NT2/D1 (cell line): ENCODE results near the gene MEDAG.

Experiments used
- DNase-seq: peaks from one replicate; pipeline ENCODE4 v3.0.0-alpha.2; 2011; ENCODE audit warnings: low read depth, low spot score
- H3K27me3 ChIP-seq: 2 replicates; pipeline ENCODE4 v1.6.0; 2011; ENCODE audit warnings: mild to moderate bottlenecking; ENCODE audit not compliant: insufficient read length, insufficient read depth
- H3K36me3 ChIP-seq: 2 replicates; pipeline ENCODE4 v1.6.1; 2011; ENCODE audit warnings: mild to moderate bottlenecking, low read length, mixed read lengths; ENCODE audit not compliant: insufficient read depth, insufficient read length
- H3K4me1 ChIP-seq: 2 replicates; pipeline ENCODE4 v1.5.1; 2011; ENCODE audit not compliant: insufficient read depth, insufficient read length
- H3K4me3 ChIP-seq: 2 replicates; pipeline ENCODE4 v1.5.1; 2011; ENCODE audit warnings: low read depth; ENCODE audit not compliant: insufficient read length
- H3K9ac ChIP-seq: 2 replicates; pipeline ENCODE4 v1.6.0; 2011; ENCODE audit warnings: low read depth; ENCODE audit not compliant: insufficient read length
- H3K9me3 ChIP-seq: 2 replicates; pipeline ENCODE4 v1.5.1; 2011; ENCODE audit warnings: mild to moderate bottlenecking, low read length; ENCODE audit not compliant: insufficient read depth
- SUZ12 ChIP-seq: IDR thresholded peaks from 2 replicates; pipeline ENCODE4 v1.6.1; 2011; ENCODE audit not compliant: insufficient read length, insufficient read depth; ENCODE audit errors: extremely low read depth
- YY1 ChIP-seq: IDR thresholded peaks from 2 replicates; pipeline ENCODE4 v1.6.1; 2011; ENCODE audit not compliant: insufficient read length, insufficient read depth
- ZNF274 ChIP-seq: IDR thresholded peaks from 2 replicates; pipeline ENCODE4 v1.6.1; 2011; ENCODE audit warnings: mild to moderate bottlenecking, low read depth, low read length

Gene MEDAG

GRCh38 chr13:30908416-30908980 is 2.4 kb downstream of the MEDAG start:
- Histone ChIP-seq H3K27me3 (peaks cover 24% of the 10 kb centered on the region), H3K36me3 (no peaks in the 10 kb centered on the region), H3K9me3 (no peaks in the 10 kb centered on the region), H3K4me1 (no peaks in the 10 kb centered on the region), H3K9ac (no peak overlapping the region), H3K4me3 (no peak overlapping the region)
- TF ChIP-seq ZNF274 = no peak
- TF ChIP-seq SUZ12 = no peak
- TF ChIP-seq YY1 = no peak
- DNase-seq = no peak

- Histone ChIP-seq H3K9me3 (no peaks in the 10 kb centered on the region), H3K27me3 (peaks cover 12% of the 10 kb centered on the region), H3K4me1 (no peaks in the 10 kb centered on the region), H3K9ac (no peak overlapping the region), H3K36me3 (no peaks in the 10 kb centered on the region), H3K4me3 (no peak overlapping the region)
- TF ChIP-seq ZNF274 (no peak), YY1 (no peak), SUZ12 (no peak)
- DNase-seq = no peak
Observed at GRCh38 chr13:30910676-30911075, 4.6 kb downstream of the MEDAG start.

- H3K27me3 ChIP-seq = no peaks in the 10 kb centered on the region
- TF ChIP-seq YY1 = no peak
- no peak for TF ChIP-seq ZNF274
- TF ChIP-seq SUZ12 = no peak
- H3K36me3 ChIP-seq = no peaks in the 10 kb centered on the region
- no peaks in the 10 kb centered on the region for H3K9me3 ChIP-seq
- H3K9ac ChIP-seq = no peak overlapping the region
- H3K4me1 ChIP-seq = no peaks in the 10 kb centered on the region
- DNase-seq = no peak
- H3K4me3 ChIP-seq = no peak overlapping the region
Observed at GRCh38 chr13:30915691-30916541, 9.8 kb downstream of the MEDAG start.

- Histone ChIP-seq H3K4me1 (no peaks in the 10 kb centered on the region), H3K27me3 (no peaks in the 10 kb centered on the region), H3K9me3 (no peaks in the 10 kb centered on the region), H3K9ac (no peak overlapping the region), H3K4me3 (no peak overlapping the region), H3K36me3 (no peaks in the 10 kb centered on the region)
- TF ChIP-seq YY1 = no peak
- no peak for TF ChIP-seq SUZ12
- no peak for TF ChIP-seq ZNF274
- no peak for DNase-seq
Observed at GRCh38 chr13:30916991-30917390, 10.9 kb downstream of the MEDAG start.

GRCh38 chr13:30918662-30919405 is 12.8 kb downstream of the MEDAG start:
- H3K9ac ChIP-seq = no peak overlapping the region
- H3K9me3 ChIP-seq = no peaks in the 10 kb centered on the region
- H3K4me1 ChIP-seq = no peaks in the 10 kb centered on the region
- H3K36me3 ChIP-seq = no peaks in the 10 kb centered on the region
- DNase-seq = no peak
- TF ChIP-seq ZNF274 (no peak), YY1 (no peak), SUZ12 (no peak)
- no peak overlapping the region for H3K4me3 ChIP-seq
- H3K27me3 ChIP-seq = no peaks in the 10 kb centered on the region

GRCh38 chr13:30920162-30920909 is 14.3 kb downstream of the MEDAG start:
- no peak overlapping the region for H3K9ac ChIP-seq
- no peaks in the 10 kb centered on the region for H3K9me3 ChIP-seq
- H3K4me1 ChIP-seq = no peaks in the 10 kb centered on the region
- no peaks in the 10 kb centered on the region for H3K27me3 ChIP-seq
- TF ChIP-seq YY1 (no peak), SUZ12 (no peak), ZNF274 (no peak)
- DNase-seq = no peak
- no peak overlapping the region for H3K4me3 ChIP-seq
- no peaks in the 10 kb centered on the region for H3K36me3 ChIP-seq

GRCh38 chr13:30923418-30923817 is 17.3 kb downstream of the MEDAG start:
- H3K27me3 ChIP-seq = no peaks in the 10 kb centered on the region
- no peaks in the 10 kb centered on the region for H3K36me3 ChIP-seq
- no peak for DNase-seq
- TF ChIP-seq YY1 = no peak
- TF ChIP-seq SUZ12 = no peak
- TF ChIP-seq ZNF274 = no peak
- no peaks in the 10 kb centered on the region for H3K9me3 ChIP-seq
- no peak overlapping the region for H3K9ac ChIP-seq
- H3K4me3 ChIP-seq = no peak overlapping the region
- H3K4me1 ChIP-seq = no peaks in the 10 kb centered on the region
